Measurements from ENCODE around the gene RNF43.
"Not testable (repeated sequence)": the region's sequence is repeated elsewhere in the genome, so short reads cannot be mapped to it uniquely, and the experiment has no call there.

The RNF43 gene

DNA sequence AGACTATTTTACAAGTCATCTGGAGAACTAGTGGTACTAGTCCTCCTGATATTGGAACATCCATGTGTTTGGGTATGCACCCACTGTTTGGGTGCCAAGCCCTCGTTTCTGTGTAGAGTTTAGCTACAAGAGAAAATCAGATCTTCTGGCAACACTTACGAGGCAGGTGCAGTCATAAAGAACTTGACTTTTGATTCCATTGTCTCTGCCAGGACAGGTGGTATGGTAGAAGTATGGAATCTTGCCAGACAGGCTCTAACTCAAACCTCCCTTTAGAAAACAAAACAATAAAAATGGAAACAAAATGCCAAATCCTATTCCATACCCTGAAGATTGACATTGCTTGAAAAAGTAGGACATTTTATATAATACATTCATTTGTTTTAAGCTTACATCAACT, 16.0 kb downstream of the RNF43 start:
- POLR2A ChIA-PET, result no interaction called here
- no peak for DNase-seq (ENCODE audit: extremely low spot score)
- CTCF ChIA-PET, result interaction anchor here (0.6 to 1.5 kb wide), 2 partner anchors 45 to 97 kb away, joined by 3 read pairs; no protein-coding TSS in a partner anchor
- TF ChIP-seq, protein P1, sequence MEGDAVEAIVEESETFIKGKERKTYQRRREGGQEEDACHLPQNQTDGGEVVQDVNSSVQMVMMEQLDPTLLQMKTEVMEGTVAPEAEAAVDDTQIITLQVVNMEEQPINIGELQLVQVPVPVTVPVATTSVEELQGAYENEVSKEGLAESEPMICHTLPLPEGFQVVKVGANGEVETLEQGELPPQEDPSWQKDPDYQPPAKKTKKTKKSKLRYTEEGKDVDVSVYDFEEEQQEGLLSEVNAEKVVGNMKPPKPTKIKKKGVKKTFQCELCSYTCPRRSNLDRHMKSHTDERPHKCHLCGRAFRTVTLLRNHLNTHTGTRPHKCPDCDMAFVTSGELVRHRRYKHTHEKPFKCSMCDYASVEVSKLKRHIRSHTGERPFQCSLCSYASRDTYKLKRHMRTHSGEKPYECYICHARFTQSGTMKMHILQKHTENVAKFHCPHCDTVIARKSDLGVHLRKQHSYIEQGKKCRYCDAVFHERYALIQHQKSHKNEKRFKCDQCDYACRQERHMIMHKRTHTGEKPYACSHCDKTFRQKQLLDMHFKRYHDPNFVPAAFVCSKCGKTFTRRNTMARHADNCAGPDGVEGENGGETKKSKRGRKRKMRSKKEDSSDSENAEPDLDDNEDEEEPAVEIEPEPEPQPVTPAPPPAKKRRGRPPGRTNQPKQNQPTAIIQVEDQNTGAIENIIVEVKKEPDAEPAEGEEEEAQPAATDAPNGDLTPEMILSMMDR (IDR thresholded peaks at IDR 0.05; ENCODE audit: control extremely low read depth, extremely low read depth, low read depth, missing control alignments), result no peak

- ChIA-PET POLR2A (no interaction called here), CTCF (interaction anchor here (0.7 to 1.6 kb wide), 4 partner anchors 10 to 19 kb away, joined by 3 to 8 read pairs (median 3); partner anchors contain the start of gene RNF43)
- no peak for DNase-seq (ENCODE audit: extremely low spot score)
Observed at GRCh38 chr17:58400826-58401225, 16.5 kb downstream of the RNF43 start.

DNA sequence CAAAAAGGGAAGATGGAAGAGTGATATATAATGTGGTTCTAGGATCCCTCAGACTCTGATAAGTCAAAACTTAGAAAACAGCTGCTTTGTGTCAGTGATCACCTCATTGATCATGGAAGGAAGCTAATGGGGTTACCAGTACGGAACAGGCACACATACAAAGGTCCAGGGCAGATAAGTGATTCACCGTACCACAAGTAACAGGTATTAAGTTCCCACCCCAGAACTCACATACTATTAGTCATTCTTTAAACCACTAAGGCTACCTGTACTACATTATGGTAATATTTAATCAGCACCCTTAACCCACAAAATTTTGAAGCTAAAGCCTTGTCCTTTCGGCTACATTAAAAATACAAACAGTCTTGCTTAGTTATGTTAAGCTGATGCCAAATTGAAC, 17.4 kb downstream of the RNF43 start:
- POLR2A ChIA-PET, result no interaction called here

More at GRCh38 chr17:58400826-58401225, 16.5 kb downstream of the RNF43 start:
- TF ChIP-seq, protein P1 (IDR thresholded peaks at IDR 0.05; ENCODE audit: control extremely low read depth, extremely low read depth, low read depth, missing control alignments), result no peak

DNA sequence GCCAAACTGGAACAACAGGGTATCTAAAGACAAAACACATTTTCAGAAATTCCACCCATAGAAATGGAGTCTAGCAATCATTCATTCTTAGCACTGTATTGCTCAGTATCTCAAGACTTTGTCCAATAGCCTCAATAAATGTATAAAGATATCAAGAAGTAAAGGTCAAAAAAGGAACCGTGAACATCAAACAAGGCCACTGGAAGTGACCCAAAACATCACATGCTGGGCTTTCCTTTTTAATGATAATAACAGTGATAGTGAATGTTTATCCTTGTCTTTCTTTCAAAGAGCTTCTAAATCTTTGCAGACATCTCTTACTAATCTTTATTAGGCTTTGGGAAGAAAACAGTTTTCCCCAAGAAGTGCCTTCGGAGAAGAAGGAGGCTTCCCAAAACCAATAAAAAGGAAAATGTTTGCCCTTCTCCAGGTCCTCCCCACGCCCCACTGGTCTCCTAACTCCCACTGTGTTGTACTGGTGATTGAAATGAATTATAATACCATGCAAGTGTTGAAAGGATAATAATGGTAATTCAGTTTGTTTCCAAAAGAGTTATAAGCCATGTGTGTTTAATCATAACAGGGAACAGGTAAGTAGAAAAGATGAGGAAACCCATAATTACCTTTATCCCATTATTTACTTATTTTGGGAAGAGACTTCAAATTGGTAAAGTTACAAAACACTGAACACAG, 18.6 kb downstream of the RNF43 start:
- no peak for DNase-seq (ENCODE audit: extremely low spot score)
- ChIA-PET CTCF (interaction anchor here (1.2 kb wide), 1 partner anchor 8 kb away, joined by 3 read pairs; no protein-coding TSS in a partner anchor), POLR2A (no interaction called here)

More for the DNA sequence above, 17.4 kb downstream of the RNF43 start:
- DNase-seq (ENCODE audit: extremely low spot score), result no peak
- TF ChIP-seq, protein P1 (IDR thresholded peaks at IDR 0.05; ENCODE audit: control extremely low read depth, extremely low read depth, low read depth, missing control alignments), result no peak
- CTCF ChIA-PET, result interaction anchor here (0.7 to 1.6 kb wide), 4 partner anchors 9 to 18 kb away, joined by 3 to 8 read pairs (median 3); partner anchors contain the start of gene RNF43

DNA sequence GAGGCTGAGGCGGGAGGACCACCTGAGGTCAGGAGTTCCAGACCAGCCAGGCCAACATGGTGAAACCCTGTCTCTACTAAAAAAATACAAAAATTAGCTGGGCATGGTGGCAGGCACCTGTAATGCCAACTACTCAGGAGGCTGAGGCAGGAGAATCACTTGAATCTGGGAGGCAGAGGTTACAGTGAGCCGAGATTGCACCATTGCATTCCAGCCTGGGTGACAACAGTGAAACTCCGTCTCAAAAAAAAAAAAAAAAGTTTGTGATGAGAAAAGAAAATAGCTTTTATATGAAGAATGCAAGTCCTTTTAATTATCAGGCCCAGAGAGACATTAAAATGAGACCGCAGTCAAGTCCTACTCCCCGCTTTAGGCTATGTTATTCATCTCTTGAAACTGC, 19.9 kb downstream of the RNF43 start:
- POLR2A ChIA-PET; DNase-seq (ENCODE audit: extremely low spot score): not testable (repeated sequence)
- CTCF ChIA-PET, result interaction anchor here (1.0 to 3.3 kb wide), 5 partner anchors 9 to 80 kb away, joined by 3 to 14 read pairs (median 3); partner anchors contain the start of gene RNF43

More for the DNA sequence above, 18.6 kb downstream of the RNF43 start:
- TF ChIP-seq, protein P1 (IDR thresholded peaks at IDR 0.05; ENCODE audit: control extremely low read depth, extremely low read depth, low read depth, missing control alignments), result no peak

DNA sequence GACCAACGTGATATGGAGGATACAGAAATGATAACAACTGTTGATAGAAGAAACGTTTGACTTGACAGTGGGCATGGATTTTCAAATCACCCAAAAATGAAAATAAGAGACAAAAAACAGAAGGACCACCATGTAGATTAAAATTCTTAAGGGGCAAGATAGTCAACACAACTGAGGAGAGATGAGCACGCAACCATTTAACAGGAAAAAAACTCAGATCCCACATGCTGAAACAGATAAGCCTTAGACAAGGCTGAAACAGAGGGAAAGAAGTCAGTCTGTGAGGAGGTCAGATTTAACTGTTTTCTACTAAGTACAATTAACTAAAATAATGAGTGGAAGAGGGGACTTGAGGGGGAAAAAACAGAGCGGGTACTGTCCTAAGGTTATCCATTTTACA, 21.2 kb downstream of the RNF43 start:
- TF ChIP-seq, protein P1 (IDR thresholded peaks at IDR 0.05; ENCODE audit: control extremely low read depth, extremely low read depth, low read depth, missing control alignments), result no peak
- DNase-seq (ENCODE audit: extremely low spot score), result no peak
- CTCF ChIA-PET, result interaction anchor here (1.4 to 3.3 kb wide), 2 partner anchors 19 to 21 kb away, joined by 3 to 14 read pairs; partner anchors contain the start of gene RNF43
- POLR2A ChIA-PET, result no interaction called here

Data from GM10248 (cell line).